ENCODE data around the gene STT3B.
"Not testable (repeated sequence)": the region's sequence is repeated elsewhere in the genome, so short reads cannot be mapped to it uniquely, and the experiment has no call there.

Gene STT3B

DNA sequence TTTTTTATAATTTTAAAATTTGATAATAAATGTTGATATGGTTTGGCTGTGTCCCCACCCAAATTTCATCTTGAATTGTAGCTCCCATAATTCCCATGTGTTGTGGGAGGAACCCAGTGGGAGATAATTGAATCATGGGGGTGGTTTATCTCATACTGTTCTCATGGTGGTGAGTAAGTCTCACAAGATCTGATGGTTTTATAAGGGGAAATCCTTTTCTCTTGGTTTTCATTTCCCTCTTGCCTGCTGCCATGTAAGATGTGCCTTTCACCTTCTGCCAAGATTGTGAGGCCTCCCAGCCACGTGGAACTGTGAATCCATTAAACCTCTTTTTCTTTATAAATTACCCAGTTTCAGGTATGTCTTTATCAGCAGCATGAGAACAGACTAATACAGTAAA lies 72.6 kb downstream of the STT3B start:
- not testable (repeated sequence) for DNase-seq (ENCODE audit: low spot score)

DNA sequence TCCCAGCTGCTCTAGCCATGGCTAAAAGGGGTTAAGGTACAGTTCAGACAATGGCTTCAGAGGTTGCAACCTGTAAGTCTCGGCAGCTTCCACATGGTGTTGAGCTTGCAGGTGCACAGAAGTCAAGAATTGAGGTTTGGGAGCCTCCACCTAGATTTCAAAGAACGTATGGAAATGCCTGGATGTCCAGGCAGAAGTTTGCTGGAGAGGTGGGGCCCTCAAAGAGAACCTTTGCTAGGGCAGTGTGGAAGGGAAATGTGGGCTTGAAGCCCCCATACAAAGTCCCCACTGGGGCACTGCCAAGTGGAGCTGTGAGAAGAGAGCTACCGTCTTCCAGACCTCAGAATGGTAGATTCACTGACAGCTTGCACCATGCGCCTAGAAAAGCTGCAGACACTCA lies 73.7 kb downstream of the STT3B start:
- DNase-seq (ENCODE audit: low spot score), result no peak

DNA sequence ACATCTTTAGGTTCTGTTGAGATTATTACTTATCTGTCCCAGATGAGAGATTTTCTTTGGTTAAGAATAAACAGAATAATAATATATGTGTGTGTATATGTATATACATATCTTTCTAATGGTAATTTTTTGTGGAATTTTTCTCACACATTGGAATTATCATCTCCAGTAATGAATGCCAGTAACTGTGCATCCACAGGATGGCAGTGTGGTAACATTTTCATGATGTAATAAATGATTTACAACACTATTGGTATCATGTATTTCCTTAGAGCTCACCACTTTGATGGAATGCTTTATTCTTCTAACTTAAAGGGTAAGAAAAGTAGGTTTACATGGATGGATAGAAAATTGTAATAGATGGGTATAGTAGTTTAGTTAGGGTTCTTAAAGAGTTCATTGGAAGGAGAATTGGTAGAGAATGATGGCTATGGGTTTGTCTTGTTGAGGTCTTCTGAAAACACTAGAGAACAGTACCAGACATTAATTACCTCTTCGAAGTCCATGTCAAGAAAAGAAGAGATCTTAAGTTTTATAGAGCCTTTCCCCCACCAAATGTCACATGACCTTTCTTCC lies 78.1 kb downstream of the STT3B start:
- DNase-seq (ENCODE audit: low spot score), result peak; percentile 54

DNA sequence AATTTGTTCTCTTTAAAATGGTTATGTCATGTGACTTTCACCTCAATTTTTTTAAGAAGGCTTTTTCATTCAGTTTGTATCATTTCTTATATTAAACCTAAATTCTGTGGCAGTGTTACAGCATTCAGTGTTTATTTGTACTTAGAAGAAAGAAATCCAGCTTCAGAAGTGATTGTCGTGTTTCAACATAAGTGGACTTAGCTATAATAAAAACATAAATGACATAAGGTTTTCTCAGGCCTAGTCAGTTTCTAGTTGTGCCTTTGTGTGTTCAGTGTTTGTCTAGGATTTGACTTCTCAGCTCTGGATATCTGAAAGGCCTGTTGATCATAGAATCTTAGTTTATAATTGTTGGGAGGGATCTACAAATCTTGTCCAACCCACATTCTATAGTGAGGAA lies 80.5 kb downstream of the STT3B start:
- no peak for DNase-seq (ENCODE audit: low spot score)

DNA sequence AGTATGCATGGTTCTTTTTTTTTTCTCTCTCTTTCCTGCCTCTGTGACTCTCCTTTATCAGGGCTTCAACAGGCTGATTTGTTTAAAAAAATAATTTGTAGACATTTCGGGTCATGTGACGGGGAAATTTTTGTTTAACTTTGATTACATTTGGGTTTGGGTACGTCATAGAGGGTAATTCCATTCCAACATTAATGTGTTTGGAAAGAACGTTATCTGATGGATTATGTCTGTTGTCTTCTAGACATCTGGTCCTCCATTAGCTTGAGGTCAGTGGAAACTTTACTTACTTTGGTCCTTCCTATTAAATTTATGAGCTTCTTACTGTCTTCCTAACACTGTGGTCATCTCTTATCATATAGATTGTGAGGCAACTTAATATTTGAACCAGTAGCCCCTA lies 80.9 kb downstream of the STT3B start:
- DNase-seq (ENCODE audit: low spot score), result no peak

DNA sequence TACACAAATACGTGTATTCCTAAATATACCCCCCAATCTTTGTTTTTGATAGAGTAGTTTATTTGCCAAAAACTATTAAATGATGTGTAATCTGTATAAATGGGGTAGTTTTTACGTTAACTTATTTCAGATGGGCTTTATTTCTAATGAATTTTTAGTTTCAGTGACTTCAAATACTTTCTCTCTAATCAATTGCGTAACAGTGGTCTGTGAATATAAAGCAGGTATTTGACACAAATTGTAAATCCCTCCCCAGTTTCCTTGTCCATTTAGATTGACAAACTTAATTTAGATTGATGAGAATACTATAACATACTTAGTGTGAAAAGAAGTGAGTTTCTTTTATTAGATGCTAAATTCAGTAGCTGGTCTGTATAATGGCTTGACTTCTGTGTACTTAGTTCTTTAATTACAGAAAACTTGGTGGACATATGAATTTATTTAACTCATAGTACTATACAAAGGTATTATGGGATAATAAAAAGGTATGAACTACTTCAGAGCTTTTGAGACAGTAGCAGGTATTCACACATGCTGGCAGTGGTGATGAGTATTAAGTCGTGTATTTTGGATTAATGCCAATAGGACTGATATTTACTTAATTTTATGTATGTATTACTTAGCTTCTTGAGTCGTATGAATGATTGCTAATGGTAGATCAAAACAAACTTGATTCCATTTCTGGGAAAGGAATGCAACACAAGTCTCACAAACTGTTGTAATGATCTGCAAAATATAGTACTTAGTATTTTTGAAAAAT lies 81.6 kb downstream of the STT3B start:
- DNase-seq (ENCODE audit: low spot score), result peak; percentile 30

DNA sequence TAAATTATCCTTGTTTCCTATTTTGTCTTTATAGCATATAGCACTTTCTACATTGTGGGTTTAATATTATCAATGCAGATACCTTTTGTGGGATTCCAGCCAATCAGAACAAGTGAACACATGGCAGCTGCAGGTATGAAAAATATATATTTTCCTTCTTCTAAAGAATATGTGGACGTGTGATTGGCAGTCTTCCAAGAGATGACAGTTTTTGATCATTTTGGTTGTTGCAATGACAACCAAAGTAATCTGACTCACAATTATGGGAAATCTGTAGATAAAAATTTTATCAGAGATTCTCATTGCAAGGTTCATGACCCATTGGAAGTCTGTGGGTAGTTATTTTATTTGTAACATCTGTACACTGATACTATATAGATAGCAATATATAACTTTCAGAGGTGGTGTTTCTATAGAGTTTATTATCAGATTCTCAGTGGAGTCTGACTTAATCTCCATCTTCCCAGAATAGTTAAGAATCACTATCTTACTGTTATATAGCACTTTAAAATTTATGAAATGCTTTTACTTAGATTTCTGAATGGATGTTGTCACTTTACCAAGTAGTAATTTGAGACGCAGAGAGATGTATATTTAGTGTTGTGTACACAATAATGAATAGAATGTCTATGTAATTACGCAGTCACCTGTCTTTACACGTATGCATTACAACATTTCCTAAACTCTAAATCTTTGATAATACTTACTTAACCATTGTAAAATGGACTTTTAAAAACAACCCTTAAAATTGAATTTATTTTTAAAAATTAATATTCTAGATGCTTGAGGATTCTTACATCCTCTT lies 82.5 kb downstream of the STT3B start:
- DNase-seq (ENCODE audit: low spot score), result no peak

DNA sequence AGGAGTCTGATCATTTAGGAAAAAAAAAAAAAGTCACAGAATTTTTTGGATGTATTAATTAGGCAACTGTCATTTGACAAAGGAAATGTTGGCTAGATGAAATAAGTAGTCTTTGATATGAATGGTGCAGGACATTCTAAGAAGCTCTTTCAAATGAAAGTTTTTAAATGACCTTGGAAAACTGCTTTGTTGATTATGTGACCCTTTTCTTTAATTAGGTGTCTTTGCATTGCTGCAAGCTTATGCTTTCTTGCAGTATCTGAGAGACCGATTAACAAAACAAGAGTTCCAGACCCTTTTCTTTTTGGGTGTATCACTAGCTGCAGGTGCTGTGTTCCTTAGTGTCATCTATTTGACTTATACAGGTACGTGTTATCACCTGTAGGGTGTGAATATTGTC lies 84.0 kb downstream of the STT3B start:
- DNase-seq (ENCODE audit: low spot score), result no peak

DNA sequence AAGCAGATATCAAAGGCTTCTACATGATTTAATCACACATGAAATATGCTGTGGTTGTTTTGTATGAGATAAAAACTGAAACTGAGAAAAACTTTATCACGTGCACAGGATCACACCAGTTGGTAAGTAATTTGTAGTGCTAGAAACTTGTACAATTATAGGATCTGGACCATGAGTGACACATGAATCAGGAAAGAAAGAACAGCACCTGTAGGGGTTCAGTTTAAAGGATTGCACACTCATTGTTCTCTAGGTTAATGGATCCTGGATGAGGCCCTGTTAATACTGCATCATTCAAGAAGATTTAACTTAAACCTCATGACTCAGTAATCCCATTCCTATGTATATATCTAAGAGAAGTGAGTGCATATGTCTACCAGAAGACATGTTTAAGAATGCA lies 87.9 kb downstream of the STT3B start:
- DNase-seq (ENCODE audit: low spot score), result no peak

DNA sequence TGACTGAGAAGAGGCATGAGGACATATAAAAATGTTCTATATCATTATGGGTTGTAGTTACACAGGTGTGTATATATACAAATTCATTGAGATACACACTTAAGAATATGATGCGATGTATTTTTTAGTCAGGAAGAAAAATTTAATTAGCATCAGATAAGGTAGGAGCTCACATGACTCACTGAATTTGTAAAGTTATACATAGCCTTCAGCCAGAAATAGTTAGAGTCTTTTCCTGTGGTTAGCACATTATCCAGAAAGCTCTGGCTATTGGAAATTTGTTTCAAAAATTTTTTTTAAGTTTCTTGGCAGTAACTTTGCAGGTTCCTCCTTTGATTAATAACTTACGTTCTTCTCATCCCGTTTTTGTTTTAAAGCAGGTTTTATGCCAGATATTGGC lies 88.6 kb downstream of the STT3B start:
- DNase-seq (ENCODE audit: low spot score), result no peak

DNA sequence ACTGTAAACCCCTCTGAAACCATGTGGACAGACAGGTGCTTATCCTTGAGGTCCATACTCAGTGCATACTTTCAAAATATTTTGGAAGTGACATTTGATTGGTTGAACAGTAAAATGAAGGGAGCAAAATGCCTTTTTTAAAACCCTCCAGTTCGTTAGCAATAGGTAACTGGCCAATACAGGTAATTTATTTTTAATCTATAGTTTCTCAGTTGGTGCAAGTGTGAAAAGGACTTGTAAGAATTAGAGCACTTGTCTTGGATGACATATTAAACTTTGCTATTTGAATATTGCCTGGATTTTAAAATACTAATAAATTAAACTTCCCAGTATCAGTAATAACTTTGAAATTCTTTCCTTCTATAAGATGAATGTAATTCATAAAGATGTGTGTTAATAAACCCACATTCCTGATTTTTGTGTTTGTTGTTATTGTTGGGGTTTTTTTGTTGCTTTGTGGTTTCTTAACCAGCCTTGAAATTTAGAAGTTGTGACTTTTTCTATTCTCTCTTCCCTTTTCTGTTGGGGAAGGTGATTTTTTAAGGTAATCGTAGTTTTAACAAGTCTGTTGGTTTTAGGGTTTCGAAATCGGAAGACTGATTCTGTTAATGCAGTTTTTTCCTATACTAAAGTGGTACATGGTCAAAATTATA lies 90.0 kb downstream of the STT3B start:
- no peak for DNase-seq (ENCODE audit: low spot score)

DNA sequence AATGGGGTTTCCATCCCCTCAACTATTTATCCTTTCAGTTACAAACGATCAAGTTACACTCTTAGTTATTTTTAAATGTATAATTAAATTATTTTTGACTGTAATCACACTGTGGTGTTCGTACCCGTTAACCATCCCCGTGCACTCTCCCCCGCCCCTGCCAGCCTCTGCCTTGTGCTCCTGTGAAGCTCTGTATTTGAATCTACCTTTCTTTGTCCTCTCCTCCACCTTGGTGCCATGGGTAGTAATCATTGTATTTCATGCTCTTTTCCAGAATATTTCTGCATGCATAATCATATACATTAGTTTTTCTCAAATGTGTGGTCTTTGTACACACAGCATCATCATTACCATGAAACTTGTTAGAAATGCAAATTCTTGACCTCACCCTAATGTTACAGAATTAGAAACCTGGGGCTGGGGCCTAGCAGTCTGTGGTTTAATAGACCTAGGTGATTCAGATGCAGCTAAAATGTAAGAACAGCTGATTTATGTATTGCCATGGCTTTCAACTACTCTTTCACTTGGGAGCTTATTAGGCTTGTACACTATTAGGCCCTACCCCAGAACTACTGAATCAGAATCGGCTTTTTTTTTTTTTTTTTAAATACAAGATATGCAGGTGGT lies 91.5 kb downstream of the STT3B start:
- DNase-seq (ENCODE audit: low spot score), result no peak

DNA sequence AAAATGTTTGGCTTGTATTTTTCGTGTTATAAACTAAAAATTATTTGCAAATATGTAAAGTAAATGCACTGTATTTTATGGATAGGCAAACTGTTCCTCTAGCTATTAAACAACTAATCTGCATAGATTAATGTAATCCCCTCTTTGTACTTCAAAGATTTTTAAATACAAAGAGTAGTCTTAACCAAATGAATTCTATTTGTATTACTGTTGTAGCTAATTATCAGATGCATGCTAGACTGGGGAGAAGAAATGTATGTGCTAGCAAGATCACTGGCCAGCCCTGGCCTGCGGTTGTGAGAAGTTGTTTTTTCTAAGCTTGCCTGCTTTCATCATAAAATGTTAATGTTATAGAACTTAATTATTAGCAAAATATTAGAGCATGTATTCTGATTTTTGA lies 92.6 kb downstream of the STT3B start:
- DNase-seq (ENCODE audit: low spot score), result no peak

DNA sequence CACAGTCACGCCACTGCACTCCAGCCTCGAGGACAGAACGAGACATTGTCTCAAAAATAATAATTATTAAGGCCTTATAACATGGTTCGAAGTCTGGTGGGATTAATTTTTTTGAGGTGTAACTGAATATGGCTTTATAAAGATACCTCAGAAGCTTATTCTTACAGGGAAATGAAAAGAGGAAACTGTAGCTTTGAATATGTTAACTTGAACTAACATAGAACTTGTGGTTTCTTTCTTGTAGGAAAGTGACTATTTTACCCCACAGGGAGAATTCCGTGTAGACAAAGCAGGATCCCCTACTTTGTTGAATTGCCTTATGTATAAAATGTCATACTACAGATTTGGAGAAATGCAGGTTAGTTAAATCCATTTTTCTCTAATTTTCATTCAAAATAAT lies 96.3 kb downstream of the STT3B start:
- no peak for DNase-seq (ENCODE audit: low spot score)

DNA sequence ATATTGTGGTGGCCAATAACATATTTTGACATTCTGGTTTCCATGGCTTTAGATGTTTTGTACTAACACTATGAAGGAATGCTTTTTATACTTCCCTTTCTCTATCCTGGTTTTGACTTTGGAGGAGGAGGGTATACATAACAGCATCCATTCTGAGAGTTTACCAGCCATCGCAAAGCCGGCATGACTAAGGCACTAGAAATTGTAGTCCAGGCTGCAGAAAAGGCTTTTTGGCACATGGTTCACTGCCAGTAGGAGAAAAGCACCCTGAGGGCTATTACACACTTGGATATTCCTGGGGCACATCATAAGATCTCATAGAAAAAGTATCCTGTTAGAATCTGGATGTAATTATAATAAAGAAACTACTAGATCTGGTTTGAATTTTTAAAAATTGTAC lies 101.8 kb downstream of the STT3B start:
- peak; percentile 32 for DNase-seq (ENCODE audit: low spot score)

DNA sequence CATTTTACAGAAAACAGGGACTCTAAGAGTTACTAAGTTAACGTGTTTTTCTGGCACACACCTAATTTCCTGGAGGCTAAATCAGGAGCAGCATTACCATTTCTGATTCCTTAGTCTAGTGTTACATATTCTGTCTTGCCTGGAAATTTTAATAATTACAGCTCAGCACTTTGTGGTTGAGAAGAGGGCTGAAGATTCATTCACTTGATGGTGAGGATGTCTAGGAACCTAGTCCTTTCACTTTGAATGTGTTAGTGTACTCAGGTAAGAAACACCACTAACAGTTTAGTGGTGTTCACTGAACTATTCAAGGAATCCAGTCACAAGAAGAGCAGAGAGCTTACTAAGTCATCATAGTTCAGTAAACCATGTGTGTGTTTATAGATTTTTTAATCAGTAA lies 102.8 kb downstream of the STT3B start:
- peak; percentile 31 for DNase-seq (ENCODE audit: low spot score)

DNA sequence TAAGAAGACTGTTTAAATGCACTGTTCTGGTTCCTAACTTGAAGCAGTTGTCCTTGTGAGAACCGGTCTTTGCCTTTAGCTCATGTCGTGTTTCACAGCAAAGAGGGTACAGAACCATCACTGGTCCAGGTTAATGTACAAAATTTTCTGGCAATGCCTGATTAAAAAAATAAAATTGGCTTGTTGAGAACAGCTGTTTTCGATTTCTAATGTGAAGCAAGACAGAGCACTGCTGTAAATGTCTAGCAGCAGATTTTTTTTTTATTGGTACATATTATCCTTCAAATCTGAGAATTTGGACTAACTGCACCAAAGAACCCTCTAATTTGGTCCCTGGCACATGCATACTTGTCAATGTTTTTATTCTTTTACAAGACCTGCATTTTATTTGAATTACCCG lies 103.3 kb downstream of the STT3B start:
- no peak for DNase-seq (ENCODE audit: low spot score)

DNA sequence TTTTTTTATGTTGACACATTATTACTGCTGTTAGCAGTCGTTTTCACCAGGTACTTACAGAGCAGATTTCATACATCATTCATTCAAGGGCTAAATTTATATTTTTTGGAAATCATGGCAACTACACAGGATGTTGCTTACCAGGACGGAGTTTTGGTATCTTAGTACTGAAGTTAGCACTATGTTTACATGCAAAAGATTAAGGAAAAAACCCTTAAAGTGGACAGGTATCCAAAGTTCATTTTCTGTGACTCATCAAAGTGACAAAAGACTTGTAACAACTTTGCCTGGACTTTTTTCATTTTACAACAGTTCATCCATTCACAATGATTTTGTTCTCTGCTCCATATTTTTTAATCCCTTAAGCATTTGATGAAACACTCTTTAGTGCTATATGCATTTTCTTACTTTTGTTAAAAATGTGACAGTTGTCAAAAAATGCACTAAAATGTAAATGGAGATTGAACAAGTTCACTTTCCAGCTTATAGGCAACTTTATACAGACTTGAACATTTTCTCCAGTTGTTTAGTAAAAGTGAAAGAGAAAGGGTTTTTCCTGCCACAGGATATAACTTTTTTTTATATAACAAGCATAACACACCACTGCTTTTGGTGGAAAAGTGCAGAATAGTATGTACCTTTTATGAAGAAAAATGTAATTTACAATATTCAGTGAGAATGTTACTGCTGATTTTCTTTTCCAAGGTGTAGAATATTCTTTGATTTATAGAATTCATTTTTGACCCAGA lies 104.1 kb downstream of the STT3B start:
- no peak for DNase-seq (ENCODE audit: low spot score)

DNA sequence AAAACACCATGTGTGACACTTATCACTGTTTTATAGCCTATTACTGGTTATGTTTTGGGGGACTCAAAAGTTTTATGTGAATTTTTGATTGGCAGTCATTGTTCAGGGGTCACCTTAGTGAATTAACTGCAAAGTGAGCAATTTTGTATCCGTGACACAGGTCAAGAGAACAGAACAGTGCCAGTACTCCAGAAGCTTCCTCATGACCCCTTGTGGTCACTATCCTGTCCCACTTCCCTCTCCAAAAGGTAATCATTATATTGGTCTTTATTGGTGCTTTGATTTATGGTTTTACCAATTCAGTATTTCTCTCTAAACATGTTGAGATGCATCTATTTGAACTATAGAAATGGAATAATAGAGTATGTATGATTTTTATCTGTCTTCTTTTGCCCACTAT lies 107.1 kb downstream of the STT3B start:
- no peak for DNase-seq (ENCODE audit: low spot score)

DNA sequence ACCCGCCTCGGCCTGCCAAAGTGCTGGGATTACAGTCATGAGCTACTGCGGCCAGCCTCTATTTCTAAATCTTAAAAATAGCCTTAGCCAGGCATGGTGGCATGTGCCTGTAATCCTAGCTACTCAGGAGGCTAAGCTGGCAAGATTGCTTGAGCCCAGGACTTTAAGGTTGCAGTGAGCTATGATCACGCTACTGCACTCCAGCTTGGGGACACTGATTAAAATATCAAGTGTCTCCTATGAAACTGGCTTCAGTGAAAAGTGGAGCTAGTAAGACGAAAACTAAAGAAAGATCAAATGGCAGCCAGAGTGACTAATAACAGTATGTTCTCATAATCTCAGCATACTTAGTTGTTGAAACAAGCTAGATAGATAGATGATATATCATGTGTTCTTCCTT lies 112.5 kb downstream of the STT3B start:
- no peak for DNase-seq (ENCODE audit: low spot score)

DNA sequence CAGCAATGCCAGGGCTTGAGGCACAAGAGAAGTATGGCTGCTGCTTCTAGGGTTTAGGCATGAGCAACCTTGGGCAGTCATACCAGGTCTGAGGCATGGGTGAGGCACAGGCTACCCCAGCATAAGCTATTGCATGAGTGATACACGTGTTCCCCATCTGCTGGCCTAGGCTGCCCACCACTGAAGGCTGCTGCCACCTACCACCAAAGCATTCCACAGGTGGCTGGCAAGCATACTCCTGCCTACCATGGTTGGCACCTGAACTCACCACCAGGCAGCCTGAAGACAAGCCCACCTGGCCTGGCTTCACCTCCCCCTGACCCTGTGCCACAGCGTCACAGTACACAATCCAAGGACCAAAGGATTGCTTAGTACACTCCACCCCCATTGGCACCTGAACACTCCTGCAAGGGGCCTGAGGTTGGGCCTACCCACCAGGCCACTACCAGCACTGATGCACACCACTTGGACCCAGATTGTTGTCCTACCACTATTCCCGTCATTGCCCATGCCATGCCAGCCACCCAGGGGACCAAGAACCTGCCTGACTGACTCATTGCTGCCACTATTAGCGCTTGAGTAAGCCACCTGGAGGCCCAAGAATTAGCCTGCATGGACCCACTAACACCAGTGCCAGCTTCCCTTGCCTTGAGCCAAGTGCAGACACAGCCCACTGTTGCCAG lies 115.7 kb downstream of the STT3B start:
- no peak for DNase-seq (ENCODE audit: low spot score)
